ENCODE measurements around the gene TPPP2. TPM values are rescaled to one million over a fixed set of nuclear protein-coding genes. Genes with fewer than 3 reads are reported as not detected.

The TPPP2 gene
- total RNA-seq, 1 donor from 2014 or later, result not detected

DNA sequence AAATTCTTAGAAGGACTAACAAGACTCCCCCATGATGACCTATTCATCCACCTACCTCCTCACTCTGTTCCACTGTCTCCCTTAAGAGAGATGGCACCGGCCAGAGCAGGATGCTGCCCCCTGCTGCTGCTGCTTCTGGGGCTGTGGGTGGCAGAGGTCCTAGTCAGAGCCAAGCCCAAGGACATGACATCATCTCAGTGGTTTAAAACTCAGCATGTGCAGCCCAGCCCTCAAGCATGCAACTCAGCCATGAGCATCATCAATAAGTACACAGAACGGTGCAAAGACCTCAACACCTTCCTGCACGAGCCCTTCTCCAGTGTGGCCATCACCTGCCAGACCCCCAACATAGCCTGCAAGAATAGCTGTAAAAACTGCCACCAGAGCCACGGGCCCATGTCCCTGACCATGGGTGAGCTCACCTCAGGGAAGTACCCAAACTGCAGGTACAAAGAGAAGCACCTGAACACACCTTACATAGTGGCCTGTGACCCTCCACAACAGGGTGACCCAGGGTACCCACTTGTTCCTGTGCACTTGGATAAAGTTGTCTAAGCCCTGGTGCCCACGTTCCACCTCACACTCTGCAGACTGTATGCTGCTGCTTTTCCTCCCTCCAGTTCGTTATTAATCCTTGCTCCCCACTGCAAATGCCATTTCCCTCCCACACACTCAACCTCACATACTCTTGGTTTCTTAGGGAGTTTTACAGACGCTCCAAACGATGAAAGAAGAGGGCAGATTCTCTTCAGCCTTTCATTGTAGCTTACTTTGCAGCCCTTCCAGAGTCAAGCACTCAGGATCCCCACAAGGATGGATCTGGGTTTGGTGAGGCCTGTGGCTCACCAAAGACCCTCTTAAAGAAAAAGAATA lies 28.0 kb downstream of the TPPP2 start, which contains the start of gene RNASE8:
Gene RNASE8, plus strand, starts transcription at position 20 of the 873 bp plus-strand sequence. Its CDS starts 71 bp downstream, at position 91.
- DNase-seq, result no peak

DNA sequence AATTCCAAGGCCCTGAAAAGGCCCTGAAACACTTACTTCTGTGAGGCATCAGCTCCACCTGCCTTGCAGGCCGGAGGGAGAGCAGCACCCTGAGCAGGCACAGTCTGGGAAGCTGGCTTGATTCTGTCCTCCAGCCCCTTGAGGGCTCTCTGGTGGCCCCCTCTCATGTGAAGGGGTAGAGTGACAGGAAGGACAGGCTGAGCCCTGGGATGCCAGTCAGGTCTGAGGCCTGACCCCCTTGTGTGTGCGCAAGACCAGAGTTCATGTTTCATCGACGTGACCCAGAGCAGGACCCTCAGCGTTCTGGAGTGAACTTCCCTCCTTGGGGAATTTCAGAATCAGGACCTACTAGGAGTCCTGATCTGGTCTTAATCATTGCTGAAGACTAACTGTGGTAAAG lies 28.9 kb downstream of the TPPP2 start:
- DNase-seq, result no peak

DNA sequence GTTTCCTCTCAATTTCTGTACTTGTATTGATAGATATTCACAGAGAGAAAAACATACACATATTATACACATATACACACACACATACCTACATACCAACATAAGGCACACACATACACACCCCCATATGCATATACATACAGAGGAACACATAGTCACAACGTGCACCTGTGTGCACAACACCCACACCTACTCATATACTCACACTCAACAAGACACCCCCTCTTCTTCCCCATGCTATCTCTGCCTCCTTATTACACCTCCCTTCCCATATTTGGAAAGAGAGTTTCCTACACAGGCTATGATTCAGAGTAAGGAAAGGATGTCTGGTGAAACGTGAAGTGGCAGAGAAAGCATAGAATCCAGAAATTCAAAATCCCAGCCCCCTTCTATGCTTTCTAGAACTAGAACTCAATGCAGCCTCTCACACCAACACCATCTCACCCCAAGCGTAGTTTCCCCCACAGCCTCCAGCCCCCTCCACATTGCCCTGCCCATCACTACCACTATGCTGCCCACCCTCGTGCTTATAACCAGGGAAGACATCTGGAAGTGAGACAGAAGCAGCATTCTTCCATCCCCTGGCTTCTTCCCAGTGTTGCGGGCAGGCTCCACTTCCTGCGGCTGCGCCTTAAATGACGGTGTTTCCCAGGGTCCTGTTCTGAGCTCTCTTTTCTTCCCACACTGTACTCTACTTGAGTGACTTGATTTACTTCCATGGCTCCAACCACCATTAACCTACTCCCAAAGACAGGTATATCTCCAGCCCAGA lies 30.0 kb downstream of the TPPP2 start:
- DNase-seq, result no peak

DNA sequence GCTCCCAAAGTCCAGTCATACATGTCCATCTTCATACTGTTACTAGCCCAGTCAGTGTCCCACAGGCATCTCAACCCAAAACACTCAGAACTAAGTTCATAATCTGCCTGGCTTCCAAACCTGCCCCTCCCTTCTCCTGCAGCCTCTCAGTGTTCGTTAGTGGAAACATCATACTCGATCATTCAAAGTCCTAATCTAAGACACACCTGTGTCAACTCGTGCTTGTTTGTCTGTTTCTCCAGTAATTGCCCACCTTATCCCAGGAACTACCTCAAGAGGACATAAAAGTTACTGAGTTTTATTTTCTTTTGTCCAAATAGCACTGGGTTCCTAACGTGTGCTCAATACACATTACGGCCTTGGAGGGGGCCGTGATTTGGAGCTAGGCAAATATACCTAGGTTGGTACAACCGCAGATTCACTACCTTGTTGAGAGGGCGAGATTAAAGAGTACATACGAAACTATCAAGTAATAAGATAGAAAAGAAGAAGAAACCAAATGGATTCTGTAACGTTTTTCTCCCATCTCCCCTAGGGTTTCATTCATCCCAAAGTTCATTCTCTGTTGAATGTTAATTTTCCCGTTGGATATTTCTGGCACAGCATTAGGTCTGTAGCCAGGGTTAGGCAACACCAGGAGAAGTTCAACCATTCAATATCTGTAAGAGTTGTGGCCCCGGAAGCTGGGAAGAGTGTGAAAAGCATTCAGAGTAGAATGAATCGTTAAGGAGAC lies 30.8 kb downstream of the TPPP2 start:
- DNase-seq, result no peak

DNA sequence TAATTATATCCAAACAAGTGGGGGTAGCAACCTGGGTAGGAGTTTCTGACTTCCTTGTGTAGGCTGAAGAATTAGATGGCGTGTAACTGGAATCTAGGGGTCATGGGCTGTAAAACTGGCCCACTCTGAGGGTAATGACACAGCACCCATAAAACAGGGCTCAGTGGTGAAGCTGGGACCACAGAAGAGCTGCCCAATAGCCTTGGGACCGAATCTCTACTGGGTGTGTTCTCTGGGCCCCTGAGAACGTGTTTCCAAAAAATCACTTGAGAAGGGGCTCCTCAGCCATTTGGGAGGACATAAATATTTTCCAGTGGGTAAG lies 31.3 kb downstream of the TPPP2 start:
- no peak for DNase-seq

DNA sequence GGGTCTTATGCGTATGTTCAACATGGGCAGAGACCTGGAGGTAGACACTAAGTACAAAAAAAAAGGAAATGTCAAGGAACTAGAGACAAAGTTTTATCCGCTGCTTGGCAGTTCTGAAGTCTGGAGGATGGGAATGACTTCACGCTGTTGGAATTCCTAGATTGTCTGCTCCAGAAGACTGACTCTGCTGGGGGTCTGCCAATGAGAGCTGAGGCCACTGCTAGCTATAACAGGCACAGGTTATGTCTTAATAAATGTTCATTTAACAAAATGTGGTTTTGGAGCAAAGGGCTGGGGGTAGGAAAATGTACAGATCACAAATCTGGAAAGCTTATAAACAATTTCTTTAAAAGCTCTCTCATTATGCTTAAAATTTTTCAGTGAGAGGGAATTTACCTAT lies 33.5 kb downstream of the TPPP2 start:
- no peak for DNase-seq

DNA sequence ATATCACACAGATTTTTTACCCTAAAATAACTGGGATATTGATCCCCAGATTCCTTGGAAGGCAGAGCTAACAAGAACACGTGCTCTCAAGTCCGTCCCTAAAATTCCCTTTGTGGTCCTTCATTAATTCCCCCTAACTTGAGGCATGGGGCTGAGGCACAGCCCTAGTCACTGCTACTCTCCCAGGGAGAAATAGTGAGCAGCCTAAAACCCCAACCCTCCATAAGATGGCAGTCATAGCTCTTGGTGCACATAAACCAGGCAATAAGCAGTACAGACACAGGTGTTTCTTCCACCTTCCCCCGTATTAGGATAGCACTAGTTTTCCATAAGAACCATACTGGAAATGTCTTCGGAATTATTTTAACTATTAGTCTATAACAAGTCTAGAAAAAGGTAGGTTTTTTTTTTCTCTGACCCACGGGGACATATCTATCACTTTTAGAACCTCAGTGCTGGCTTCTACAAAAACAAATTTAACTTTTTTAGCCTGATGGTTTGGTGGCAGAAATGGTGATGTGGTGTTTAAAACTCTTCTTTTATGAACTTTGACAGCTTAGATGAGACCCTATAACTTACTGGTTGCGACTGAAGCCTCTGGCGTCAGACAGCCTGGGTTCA lies 37.0 kb downstream of the TPPP2 start:
- DNase-seq, result no peak

DNA sequence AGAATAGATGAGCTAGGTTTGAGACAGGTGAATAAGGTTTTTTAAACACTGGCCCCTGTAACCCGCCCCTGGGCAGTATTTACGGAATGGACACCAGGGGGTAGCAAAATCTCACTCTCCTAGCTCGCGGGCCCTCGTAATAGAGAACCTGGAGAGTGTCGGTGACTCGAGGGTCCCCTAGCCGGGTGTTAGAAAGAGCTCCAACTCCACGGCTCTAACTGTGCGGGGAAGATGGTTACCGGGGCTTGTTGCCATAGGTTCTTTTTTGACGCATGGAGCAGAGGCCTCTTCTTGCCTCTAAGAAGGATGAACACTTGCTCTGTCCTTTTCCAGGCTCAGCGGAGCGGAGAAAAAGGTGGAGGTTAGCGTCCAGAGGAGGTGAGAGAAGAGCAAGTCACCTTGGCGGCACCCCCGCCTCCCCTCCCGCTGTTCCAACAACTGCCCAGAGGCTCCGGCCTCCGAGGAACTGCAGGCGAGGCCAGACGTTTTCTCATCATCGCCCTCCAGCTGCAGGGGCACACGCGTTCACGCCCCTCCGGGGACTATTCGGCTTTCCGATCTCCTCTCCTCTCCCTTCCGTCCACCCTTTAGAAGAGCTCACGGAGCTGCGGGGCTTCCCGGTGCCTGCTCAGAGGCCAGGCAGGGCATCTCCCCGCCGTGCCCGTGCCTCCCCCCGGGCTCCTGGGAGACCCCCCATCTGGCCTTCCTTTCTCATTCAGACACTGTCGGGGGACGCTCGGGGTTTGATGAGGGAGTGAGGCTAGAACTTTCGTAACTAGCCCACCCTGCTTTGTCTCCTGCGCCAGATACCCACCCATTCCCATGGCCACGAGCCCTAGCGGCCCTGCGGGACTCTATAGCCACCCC lies 38.7 kb downstream of the TPPP2 start:
- peak; percentile 57 for DNase-seq

DNA sequence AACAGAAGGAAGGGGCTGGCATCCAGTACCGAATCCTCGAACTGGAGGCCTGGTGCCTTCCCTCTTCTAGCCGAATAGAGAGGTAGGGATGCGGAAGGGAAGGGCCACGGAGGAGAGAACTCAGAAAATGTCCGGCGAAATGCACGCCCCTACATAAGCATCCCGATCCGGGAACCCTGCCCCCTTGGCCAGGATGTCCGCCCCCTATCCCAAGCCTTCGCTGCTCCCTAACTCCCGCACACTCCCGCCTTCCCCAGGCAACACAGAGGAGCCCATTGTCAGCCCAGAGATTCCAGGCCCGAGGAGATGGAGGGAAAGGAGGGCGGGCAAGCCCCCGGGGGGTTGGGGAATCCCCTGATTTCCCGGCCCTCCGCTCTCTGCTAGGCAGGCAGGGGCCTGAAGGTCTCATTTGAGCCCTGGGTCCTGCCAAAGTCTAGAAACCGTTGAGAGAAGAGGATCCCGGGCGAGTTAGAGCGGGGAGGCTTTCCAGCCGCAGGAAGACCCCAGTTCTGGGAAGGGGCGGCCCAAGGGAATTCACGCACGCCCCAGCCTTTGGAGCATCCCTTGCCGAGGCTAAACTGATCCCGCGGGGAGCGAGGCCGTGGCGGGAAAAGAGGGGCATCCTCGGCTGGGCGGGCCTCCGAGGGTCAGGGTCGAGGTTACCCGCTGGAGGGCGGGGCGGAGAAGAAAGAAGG lies 39.5 kb downstream of the TPPP2 start:
- DNase-seq, result peak; percentile 67

DNA sequence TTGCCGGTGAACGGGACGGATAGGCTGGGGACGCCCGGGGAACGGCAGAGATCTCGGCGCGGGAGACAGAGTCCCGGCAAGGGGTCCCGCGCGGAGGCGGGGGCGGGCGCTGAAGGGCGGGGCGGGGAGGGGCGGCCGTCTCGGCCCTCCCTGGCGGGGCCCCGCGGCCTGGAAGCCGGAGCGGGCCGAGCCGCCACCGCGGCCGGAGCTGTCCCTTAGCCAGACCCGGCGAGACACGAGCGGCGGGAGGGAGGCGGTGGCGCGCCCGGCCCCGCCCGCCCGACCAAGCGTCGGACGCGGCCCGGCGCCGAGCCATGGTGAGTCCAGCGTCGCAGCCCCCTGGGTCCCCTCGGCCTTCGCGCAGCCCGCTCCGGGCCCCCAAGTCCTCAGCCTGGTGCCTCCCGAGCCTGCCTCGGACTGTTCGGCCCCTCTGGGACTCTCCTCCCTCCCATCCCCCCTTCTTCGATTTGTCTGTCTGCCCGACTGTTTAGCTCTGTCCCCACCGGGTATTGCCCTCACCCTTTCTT lies 40.1 kb downstream of the TPPP2 start, which contains the start of gene ARHGEF40:
Gene ARHGEF40, plus strand, starts transcription at position 222 of the 527 bp plus-strand sequence. Its CDS starts 93 bp downstream, at position 315.
- DNase-seq, result peak; percentile 72

DNA sequence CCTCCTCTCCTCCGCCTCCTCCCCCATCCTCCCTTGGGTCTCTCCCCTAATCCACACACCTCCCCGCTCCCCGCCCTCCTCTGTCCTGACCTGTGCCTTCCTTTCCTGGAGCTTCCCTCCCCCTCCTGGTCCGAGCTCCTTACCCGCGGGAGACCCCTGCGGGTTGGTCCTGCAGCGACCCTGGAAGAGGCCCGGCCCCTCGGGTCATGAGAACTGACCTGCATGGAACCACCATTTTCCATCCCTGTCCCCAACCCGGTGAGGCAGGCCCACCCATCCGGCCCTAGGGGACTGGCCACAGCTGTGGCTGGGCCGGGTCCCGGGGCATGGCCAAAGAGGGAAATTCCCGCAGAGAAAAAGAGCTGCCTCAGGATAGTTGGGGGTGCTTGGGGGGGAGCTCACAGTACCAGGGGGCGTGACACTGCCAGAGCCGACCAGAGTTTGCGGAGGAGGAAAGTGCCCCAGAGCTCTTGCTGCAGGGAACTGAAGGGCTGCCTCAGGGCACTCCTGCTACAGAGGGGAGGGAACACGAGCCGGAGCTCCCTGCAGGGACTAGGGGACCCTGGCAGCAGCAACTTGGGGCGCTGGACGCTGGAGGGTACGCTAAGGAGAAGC lies 40.7 kb downstream of the TPPP2 start:
- DNase-seq, result peak; percentile 60

DNA sequence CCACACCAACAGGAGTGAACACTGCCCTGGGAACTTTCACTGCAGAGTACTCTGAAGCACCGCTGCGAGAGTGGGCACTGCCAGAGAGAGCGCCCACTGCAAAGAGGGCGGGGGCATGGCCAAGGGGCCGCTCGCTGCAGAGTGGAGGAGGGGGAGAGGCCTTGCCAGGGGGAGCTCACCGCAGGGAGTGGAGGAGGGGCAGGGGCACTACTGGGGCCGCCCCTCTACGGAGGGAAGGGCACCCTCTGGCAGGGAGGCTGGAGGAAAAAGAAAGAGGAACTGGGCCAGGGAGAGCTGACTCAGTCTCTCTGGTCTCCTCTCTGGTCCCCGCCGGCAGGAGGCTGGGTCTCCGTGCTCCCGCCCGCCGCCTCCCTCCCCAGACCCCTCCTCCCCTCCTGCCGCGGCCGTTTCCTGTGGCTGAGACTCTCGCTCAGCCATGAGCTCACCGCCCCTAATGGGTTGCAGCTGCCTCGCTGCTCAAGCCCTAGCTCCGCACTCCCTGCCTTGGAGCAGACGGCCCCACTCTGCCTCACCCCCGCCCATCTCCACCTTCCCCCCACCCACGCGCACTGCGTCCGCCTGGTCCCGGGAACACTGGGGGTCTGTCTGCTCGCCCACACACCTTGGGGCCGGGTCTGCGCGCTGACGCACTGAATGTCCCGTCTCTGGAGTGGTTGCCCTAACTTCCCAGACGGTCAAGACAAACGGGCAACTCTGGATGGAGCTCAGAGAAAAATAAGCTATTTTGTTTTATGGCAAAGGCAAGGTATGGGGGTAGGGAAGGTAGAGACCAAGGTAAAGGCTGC lies 41.4 kb downstream of the TPPP2 start:
- peak; percentile 95 for DNase-seq

DNA sequence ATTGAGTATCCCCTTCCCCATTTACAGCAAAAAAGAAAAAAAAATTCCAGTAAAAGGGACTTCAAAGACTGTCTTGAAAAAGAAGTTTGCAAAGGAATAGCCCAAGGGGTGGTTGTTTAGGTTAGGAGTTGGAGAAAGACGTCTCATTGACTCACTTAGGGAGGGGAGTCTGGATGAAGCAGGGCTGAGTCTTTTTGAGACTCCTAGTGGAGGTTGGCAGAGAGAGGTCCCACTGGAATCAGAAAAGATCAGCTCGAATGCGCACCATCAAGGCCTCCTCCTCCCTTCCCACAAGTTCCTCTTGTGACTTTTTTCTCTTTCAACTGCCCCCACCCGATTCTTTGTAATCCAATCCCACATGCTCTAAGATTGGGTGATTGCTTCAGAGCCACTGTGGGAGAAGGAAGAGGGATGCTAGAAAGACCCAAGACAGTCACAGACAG lies 42.0 kb downstream of the TPPP2 start:
- peak; percentile 66 for DNase-seq

DNA sequence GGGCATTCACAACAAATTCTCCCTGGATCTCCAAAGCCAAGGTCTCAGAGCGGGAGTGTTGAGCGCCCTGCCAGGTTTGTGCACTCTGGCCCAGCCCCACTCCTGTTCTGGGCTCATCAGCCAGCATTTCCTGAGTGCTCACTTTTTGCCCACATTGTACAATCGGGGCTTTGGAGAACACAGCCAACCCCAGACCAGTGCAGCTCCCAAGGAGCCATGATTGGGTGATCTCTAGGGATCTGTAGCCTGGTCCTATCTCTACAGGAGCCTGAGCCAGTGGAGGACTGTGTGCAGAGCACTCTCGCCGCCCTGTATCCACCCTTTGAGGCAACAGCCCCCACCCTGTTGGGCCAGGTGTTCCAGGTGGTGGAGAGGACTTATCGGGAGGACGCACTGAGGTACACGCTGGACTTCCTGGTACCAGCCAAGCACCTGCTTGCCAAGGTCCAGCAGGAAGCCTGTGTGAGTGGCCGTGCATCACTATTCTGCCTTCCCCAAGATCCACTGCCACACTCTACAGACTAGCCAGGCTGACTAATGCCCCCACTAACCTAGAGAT lies 42.8 kb downstream of the TPPP2 start:
- no peak for DNase-seq

DNA sequence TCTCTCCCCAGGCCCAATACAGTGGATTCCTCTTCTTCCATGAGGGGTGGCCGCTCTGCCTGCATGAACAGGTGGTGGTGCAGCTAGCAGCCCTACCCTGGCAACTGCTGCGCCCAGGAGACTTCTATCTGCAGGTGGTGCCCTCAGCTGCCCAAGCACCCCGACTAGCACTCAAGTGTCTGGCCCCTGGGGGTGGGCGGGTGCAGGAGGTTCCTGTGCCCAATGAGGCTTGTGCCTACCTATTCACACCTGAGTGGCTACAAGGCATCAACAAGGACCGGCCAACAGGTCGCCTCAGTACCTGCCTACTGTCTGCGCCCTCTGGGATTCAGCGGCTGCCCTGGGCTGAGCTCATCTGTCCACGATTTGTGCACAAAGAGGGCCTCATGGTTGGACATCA lies 43.9 kb downstream of the TPPP2 start:
- DNase-seq, result no peak

DNA sequence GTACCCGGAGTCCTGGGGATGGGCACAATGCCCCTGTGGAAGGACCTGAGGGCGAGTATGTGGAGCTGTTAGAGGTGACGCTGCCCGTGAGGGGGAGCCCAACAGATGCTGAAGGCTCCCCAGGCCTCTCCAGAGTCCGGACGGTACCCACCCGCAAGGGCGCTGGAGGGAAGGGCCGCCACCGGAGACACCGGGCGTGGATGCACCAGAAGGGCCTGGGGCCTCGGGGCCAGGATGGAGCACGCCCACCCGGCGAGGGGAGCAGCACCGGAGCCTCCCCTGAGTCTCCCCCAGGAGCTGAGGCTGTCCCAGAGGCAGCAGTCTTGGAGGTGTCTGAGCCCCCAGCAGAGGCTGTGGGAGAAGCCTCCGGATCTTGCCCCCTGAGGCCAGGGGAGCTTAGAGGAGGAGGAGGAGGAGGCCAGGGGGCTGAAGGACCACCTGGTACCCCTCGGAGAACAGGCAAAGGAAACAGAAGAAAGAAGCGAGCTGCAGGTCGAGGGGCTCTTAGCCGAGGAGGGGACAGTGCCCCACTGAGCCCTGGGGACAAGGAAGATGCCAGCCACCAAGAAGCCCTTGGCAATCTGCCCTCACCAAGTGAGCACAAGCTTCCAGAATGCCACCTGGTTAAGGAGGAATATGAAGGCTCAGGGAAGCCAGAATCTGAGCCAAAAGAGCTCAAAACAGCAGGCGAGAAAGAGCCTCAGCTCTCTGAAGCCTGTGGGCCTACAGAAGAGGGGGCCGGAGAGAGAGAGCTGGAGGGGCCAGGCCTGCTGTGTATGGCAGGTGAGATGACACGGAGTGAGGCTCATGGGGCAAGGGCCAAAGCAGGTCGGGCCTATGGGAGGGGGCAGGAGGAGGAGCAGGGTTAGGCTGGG lies 44.6 kb downstream of the TPPP2 start:
- no peak for DNase-seq

DNA sequence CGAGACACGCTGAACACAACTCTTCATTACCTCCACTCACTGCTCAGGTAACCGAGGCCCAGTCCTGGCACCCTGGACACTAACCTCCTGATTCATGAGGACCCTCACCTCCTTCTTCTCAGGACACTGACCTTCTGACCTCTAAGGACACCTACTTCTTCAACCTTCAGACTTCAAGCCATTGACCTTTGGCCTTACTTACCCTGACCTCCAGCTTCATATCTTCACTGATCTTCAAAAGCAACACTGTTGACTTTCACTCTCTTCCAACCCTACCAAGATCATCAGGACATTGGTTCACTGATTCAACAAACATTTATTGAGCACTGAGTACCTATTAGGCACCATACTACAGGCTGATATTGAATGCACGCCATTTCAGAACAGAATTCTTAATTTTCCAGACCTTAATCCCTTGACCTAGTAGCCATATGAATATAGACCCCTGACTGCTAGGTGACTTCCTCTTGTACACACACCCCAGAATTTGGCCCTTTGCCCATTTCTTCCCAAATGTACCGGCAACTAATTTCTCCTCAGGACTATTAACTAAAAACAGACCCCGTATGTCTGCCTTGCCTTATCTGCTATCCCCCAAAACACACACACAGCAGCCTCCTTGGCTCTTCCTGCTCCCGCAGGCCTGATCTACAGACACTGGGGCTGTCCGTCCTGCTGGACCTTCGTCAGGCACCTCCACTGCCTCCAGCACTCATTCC lies 45.9 kb downstream of the TPPP2 start:
- DNase-seq, result no peak

Data from skin of body (tissue), 2 donors.